Gastrocnemius medialis (tissue), 4 donors: ENCODE measurements around the gene SLC39A13. TPM values are rescaled to one million over a fixed set of nuclear protein-coding genes. Genes with fewer than 3 reads are reported as not detected.
"Not testable (repeated sequence)": the region's sequence is repeated elsewhere in the genome, so short reads cannot be mapped to it uniquely, and the experiment has no call there.

ENCODE experiments used
- ATAC-seq, 2 donors: fragments of 150-250 bp; one replicate each; pipeline ENCODE4 v1.9.1; 2016
- DNase-seq, 2 donors: peaks; one replicate each; pipeline ENCODE4 v3.0.0-alpha.2; 2019
- H3K27ac ChIP-seq, 4 donors: fragments of 200-600 bp; sonication (generic); 1 replicate in 1 of 4; 2 replicates in 3 of 4; pipeline ENCODE4 v1.5.1; 2016 to 2018; ENCODE audit warnings: mild to moderate bottlenecking in 2 of 4, moderate library complexity in 1 of 4
- H3K27me3 ChIP-seq, 3 donors: fragments of 200-600 bp; sonication (generic) in 2 of 3; 1 replicate in 1 of 3; 2 replicates in 2 of 3; pipeline versions ENCODE4 v1.5.1 to v1.6.0; 2016 to 2019; ENCODE audit warnings: mild to moderate bottlenecking in 1 of 3, moderate library complexity in 1 of 3
- H3K36me3 ChIP-seq, 2 donors: fragments of 200-600 bp; sonication (generic) in 1 of 2; one replicate each; pipeline ENCODE4 v1.5.1; 2017 to 2018
- H3K4me1 ChIP-seq, 2 donors: fragments of 200-600 bp; sonication (generic) in 1 of 2; one replicate each; pipeline ENCODE4 v1.5.1; 2016 to 2017; ENCODE audit warnings: mild to moderate bottlenecking in 2 of 2
- H3K4me3 ChIP-seq, 4 donors: fragments of 200-600 bp; sonication (generic) in 3 of 4; 1 replicate in 1 of 4; 2 replicates in 3 of 4; pipeline ENCODE4 v1.5.1; 2016 to 2019; ENCODE audit warnings: mild to moderate bottlenecking in 2 of 4
- H3K9me3 ChIP-seq, 3 donors: fragments of 200-600 bp; sonication (generic) in 2 of 3; 1 replicate in 1 of 3; 2 replicates in 2 of 3; pipeline ENCODE4 v1.5.1; 2016 to 2019
- CTCF ChIP-seq, 5 experiments: fragments of 450-650 bp in 3 of 5; fragments of 200-600 bp in 2 of 5; sonication (generic) in 2 of 5; IDR thresholded peaks in 4 of 5; conservative IDR thresholded peaks in 1 of 5; 1 replicate in 4 of 5; 2 replicates in 1 of 5; pipeline ENCODE4 v1.5.1; 2016 to 2019; ENCODE audit warnings: antibody characterized with exemption in 5 of 5, mild to moderate bottlenecking in 3 of 5, moderate library complexity in 3 of 5
- POLR2A ChIP-seq, 2 donors: fragments of 450-650 bp; IDR thresholded peaks; one replicate each; pipeline ENCODE4 v1.6.1; 2017; ENCODE audit warnings: antibody characterized with exemption in 2 of 2, mild to moderate bottlenecking in 2 of 2, moderate library complexity in 2 of 2
- in situ Hi-C, 4 donors: fragments of 200-750 bp; cut with MboI; loops; one replicate each; pipeline versions ENCODE4 v1.15.0 to v1.8.0; 2017; ENCODE audit warnings: low sequenced_read_pairs in 4 of 4
- intact Hi-C: fragments of 100-400 bp; cut with DNase I; formaldehyde crosslinking; loops from one replicate; pipeline ENCODE4 v1.15.1; 2023; ENCODE audit warnings: low total_unique reads
- total RNA-seq, 4 donors: library from RNA; depleted of rRNA; stranded (reverse); fragments of >200 nt; gene quantifications; one replicate each; pipeline versions ENCODE4 v1.1.0 to v1.2.3, GENCODE V29; 2016

Gene SLC39A13
- total RNA-seq, 4 donors from 2014 or later: 16.8 to 48.9 (median 25.6) TPM

GRCh38 chr11:47451990-47452389, 43.6 kb downstream of the SLC39A13 start:
- H3K27me3 ChIP-seq: no peaks in the 10 kb centered on the region
- peaks cover 9 to 19% of the 10 kb centered on the region in 2 donors for H3K4me1 ChIP-seq
- peaks cover 0 to 6% of the 10 kb centered on the region in 2 donors for H3K36me3 ChIP-seq
- in situ Hi-C loops: loop anchor here in 3 of 4 donors (5.0 to 10.0 kb wide), 3 partner anchors 70 to 80 kb away; partner anchors contain the start of gene SPI1 (in 1 of the 3)
- ATAC-seq (no peak), DNase-seq (no peak)
- intact Hi-C loops: no loop called here
- no peak overlapping the region for H3K27ac ChIP-seq
- H3K9me3 ChIP-seq: no peaks in the 10 kb centered on the region
- H3K4me3 ChIP-seq: no peak overlapping the region
- no peak for TF ChIP-seq CTCF (IDR thresholded peaks at IDR 0.05 in 4 of 5, conservative IDR thresholded peaks at IDR 0.05 in 1 of 5)
- no peak for TF ChIP-seq POLR2A (IDR thresholded peaks at IDR 0.05)

- TF ChIP-seq CTCF (IDR thresholded peaks at IDR 0.05 in 4 of 5, conservative IDR thresholded peaks at IDR 0.05 in 1 of 5) (no peak), POLR2A (IDR thresholded peaks at IDR 0.05) (no peak)
- H3K27ac ChIP-seq: no peak overlapping the region
- H3K4me3 ChIP-seq: no peak overlapping the region
- peaks cover 0 to 8% of the 10 kb centered on the region in 2 donors for H3K4me1 ChIP-seq
- ATAC-seq (no peak), DNase-seq (no peak)
- no peaks in the 10 kb centered on the region for H3K9me3 ChIP-seq
- H3K27me3 ChIP-seq: no peaks in the 10 kb centered on the region
- no peaks in the 10 kb centered on the region for H3K36me3 ChIP-seq
- in situ Hi-C loops: loop anchor here in 3 of 4 donors (5.0 to 10.0 kb wide), 3 partner anchors 71 to 81 kb away; partner anchors contain the start of gene SPI1 (in 1 of the 3)
- intact Hi-C loops: no loop called here
Observed at GRCh38 chr11:47453365-47453764, 45.0 kb downstream of the SLC39A13 start.

- not testable (repeated sequence) for H3K9me3 ChIP-seq, H3K27me3 ChIP-seq, H3K27ac ChIP-seq, H3K4me1 ChIP-seq, H3K4me3 ChIP-seq, H3K36me3 ChIP-seq
- DNase-seq (peak; percentile 51 to 82), ATAC-seq (peak; percentile 79 to 81)
- TF ChIP-seq CTCF (IDR thresholded peaks at IDR 0.05 in 4 of 5, conservative IDR thresholded peaks at IDR 0.05 in 1 of 5): peak; percentile 60 to 84 (median 69)
- in situ Hi-C loops: loop anchor here in 3 of 4 donors (5.0 to 10.0 kb wide), 3 partner anchors 72 to 82 kb away; partner anchors contain the start of gene SPI1 (in 1 of the 3)
- intact Hi-C loops: loop anchor here (1.0 kb wide), 2 partner anchors 80 to 99 kb away; partner anchors contain the start of gene CELF1
Observed at GRCh38 chr11:47454258-47454671, 45.9 kb downstream of the SLC39A13 start.

GRCh38 chr11:47460571-47461235, 52.3 kb downstream of the SLC39A13 start:
- ATAC-seq: no peak
- intact Hi-C loops: no loop called here
- in situ Hi-C loops: no loop called here

More at GRCh38 chr11:47460571-47461235, 52.3 kb downstream of the SLC39A13 start:
- Histone ChIP-seq H3K4me3 (no peak overlapping the region), H3K27me3 (no peaks in the 10 kb centered on the region), H3K9me3 (no peaks in the 10 kb centered on the region), H3K27ac (no peak overlapping the region), H3K4me1 (peaks cover 6 to 11% of the 10 kb centered on the region in 2 donors), H3K36me3 (no peaks in the 10 kb centered on the region)
- TF ChIP-seq CTCF (IDR thresholded peaks at IDR 0.05 in 4 of 5, conservative IDR thresholded peaks at IDR 0.05 in 1 of 5) (no peak), POLR2A (IDR thresholded peaks at IDR 0.05) (no peak)
- no peak for DNase-seq
